NB4 (cell line): ENCODE data around the gene SLC39A11.

Source experiments
- DNase-seq: peaks from one replicate; pipeline ENCODE4 v3.0.0; 2010; ENCODE audit warnings: low read depth
- H3K4me3 ChIP-seq: one replicate; pipeline ENCODE4 v1.5.1; 2011; ENCODE audit warnings: mild to moderate bottlenecking, low read depth, low read length, moderate library complexity
- MYC ChIP-seq: IDR thresholded peaks from 2 replicates; pipeline ENCODE4 v1.6.1; 2011; ENCODE audit warnings: low read depth, low read length
- POLR2A ChIP-seq: IDR thresholded peaks from 2 replicates; pipeline ENCODE4 v1.6.1; 2011; ENCODE audit warnings: mild to moderate bottlenecking; ENCODE audit not compliant: insufficient read length; ENCODE audit errors: extremely low read depth
- TF ChIP-seq, protein P1 (sequence below): IDR thresholded peaks from one replicate; pipeline ENCODE4 v1.5.1; 2012; ENCODE audit warnings: low read depth, low read length
- TF ChIP-seq, protein P2 (sequence below): IDR thresholded peaks from 2 replicates; pipeline ENCODE4 v1.6.1; 2011; ENCODE audit warnings: low read depth, low read length

SLC39A11 gene

DNA sequence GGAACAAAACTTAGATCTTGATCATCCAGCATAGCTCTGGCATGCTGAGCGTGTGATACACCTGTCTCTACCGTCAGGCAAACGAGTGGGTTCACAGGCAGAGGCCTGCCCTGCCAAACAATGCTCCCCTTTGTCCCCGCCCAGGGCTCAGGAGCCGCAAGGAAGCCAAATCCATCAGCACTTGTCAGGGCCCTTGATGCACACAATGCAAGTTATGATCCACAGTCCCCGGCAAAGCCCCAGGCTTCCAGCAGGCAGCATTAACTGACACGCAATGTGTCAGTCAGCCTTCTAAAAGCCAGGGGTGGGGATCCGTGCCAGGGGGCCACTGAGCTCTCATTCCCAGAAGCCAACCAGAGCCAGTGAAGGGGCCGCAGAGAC is 460.9 kb downstream of the SLC39A11 start:
- H3K4me3 ChIP-seq, result no peak overlapping the region
- no peak for DNase-seq
- TF ChIP-seq, protein P1, sequence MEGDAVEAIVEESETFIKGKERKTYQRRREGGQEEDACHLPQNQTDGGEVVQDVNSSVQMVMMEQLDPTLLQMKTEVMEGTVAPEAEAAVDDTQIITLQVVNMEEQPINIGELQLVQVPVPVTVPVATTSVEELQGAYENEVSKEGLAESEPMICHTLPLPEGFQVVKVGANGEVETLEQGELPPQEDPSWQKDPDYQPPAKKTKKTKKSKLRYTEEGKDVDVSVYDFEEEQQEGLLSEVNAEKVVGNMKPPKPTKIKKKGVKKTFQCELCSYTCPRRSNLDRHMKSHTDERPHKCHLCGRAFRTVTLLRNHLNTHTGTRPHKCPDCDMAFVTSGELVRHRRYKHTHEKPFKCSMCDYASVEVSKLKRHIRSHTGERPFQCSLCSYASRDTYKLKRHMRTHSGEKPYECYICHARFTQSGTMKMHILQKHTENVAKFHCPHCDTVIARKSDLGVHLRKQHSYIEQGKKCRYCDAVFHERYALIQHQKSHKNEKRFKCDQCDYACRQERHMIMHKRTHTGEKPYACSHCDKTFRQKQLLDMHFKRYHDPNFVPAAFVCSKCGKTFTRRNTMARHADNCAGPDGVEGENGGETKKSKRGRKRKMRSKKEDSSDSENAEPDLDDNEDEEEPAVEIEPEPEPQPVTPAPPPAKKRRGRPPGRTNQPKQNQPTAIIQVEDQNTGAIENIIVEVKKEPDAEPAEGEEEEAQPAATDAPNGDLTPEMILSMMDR, result no peak
- TF ChIP-seq POLR2A, result no peak
- TF ChIP-seq, protein P2, sequence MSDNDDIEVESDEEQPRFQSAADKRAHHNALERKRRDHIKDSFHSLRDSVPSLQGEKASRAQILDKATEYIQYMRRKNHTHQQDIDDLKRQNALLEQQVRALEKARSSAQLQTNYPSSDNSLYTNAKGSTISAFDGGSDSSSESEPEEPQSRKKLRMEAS, result no peak
- no peak for TF ChIP-seq MYC

DNA sequence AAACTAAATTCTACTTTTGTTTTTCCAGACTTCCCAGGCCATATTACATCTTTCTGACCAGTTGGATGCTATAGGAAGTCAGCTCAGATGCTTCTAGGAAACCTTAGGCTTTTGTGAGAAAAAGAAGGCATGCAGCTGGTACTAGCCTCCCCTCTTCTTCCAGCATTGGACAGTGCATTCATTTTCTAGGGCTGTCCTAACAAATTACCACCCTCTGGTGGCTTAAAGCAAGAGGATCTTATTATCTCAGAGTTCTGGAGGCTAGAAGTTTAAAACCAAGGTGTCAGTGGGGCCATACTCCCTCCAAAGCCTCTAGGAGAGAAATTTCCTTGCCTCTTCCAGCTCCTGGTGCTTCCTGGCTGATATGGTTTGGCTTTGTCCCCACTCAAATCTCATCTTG is 467.8 kb downstream of the SLC39A11 start:
- no peak overlapping the region for H3K4me3 ChIP-seq
- no peak for DNase-seq

DNA sequence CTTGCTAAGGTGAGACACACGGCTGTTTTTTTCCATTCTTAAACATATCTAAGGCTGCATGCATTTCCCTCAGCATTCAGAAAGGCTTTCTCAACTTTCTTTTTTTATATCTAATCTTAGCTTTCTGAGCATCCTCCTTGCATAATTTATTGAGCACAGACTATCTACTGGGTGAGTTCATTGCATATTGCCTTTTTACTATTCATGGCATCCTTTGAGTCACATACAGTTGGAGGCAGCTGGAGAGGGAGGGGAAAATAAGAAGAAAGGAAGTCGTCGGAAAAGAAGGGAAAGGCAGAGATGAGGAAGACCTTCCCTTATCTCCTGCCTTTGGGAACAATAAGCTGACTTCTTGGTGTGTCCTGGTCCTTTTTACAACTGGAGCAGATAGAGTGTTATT is 468.3 kb downstream of the SLC39A11 start:
- TF ChIP-seq, protein P2, result no peak
- TF ChIP-seq MYC, result no peak
- no peak for TF ChIP-seq POLR2A
- TF ChIP-seq, protein P1, result no peak
- DNase-seq, result no peak
- no peak overlapping the region for H3K4me3 ChIP-seq

More for the DNA sequence above, 467.8 kb downstream of the SLC39A11 start:
- TF ChIP-seq, protein P1, result no peak
- TF ChIP-seq POLR2A (no peak), MYC (no peak)
- TF ChIP-seq, protein P2, result no peak

DNA sequence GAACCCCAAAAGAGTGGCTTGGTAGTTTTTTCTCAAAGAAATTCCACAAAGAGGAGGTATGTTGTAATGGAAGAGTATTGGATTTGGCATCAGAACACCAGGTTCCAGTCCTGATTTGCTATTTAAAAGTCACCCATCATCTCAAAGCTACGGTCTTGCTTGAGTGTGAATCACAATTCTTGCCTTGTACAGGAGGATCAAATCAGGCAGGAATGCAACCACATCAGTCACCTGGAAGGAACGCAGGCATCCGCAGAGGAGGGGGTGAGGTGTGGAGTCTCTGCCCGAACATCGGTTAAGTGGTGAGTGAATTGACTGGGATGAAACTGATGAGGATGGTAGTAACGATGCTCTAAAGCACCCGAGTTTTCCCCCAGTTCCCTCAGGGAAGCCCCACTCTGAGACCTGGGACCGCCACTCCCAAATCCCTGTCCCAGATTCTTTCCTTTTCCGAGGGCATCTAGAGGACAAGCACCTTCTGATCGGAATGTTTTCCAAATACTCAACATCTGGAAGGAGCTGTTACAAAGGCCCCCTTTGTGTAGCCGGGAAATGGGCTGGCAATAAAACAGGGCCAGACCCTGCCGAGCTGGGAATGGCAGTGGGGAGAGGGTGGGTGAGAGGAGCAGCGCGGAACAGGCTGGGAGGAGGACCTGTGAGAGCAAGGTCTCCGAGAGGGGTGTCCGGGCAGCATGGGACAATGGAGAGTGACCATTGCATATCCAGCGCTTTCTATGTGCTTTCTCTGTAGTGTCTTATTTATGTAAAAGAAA is 469.6 kb downstream of the SLC39A11 start:
- no peak overlapping the region for H3K4me3 ChIP-seq
- DNase-seq, result no peak
- TF ChIP-seq, protein P1, result no peak
- TF ChIP-seq, protein P2, result no peak
- TF ChIP-seq POLR2A (no peak), MYC (no peak)

DNA sequence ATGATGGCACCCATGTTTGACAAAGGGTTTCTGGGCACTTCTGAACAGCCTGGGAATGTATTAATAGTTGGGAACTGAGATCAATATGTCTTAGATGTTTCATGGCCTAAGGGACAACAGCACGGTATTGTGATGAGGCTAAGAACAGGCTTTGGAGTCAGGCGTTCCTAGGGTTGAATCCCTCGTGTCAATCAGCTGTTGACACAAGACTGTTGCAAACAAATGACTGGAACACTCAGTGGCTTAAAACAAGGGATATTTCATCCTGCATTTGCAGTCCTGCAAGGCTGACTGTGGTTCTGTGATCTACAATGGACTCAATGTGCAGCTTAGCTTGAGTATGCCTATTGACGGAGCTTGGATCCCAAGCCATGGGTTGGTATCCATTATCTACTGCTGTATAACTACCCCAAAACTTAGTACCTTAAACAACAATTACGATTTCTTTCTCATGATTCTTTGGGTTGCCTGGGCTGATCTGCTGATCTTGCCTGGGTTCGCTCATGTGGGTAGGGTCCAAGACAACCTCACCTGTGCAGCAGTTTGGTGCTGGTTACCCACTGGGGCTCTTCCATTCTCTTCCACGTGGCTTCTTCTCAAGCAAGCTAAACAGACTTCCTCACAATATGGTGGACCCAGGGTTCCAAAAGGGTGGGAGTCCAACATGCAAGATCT is 472.4 kb downstream of the SLC39A11 start:
- no peak overlapping the region for H3K4me3 ChIP-seq
- no peak for DNase-seq
- TF ChIP-seq POLR2A (no peak), MYC (no peak)
- TF ChIP-seq, protein P2, result no peak
- TF ChIP-seq, protein P1, result no peak
